ENCODE results near the gene ZNF319.
A peak's percentile ranks its signal among the peaks of the same experiment; 100 is the strongest.

ZNF319 gene

DNA sequence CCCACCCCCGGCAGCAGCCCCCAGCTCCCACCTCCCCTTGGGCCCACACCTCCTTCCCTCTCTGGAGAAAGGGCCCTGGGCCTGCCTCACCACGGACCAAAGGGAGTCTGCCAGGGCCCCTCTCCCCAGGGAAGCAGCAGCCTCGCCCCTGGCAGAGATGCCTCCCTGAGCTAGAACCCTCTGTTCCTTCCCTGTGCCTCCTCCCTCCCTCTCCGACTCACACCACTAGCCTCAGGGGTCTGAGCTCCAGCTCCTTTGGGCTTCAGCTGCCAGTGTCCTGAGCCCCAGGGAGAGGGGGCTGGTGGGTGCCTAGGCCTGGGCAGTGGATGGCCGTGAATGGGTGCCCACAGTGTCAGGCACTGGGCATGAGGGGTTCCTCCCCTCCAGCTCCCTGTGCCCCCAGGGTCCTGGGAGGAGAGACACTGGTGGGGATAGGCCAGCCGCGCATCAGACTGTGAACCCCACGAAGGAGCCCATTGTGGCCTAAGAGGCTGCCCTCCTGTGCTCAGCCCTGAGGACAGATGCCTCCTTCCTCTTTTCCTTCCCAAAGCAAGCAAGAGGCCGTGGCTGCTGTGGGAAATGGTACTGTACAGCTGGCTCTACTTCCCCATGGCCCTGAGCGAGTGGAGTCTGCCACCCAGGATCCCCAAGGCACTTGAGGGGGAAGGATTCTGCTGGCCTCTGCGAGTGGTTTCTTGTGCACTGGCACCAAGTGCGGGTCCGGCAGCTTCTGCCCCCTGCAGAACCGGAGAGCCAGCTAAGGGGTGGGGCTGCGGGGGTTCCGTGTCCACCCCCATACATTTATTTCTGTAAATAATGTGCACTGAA lies 45.8 kb upstream of the ZNF319 start:
- H3K27me3 Mint-ChIP-seq (ENCODE audit: low read depth) = peaks cover 3% of the 10 kb centered on the region
- no peak overlapping the region for H3K4me3 Mint-ChIP-seq
- H3K4me1 Mint-ChIP-seq = peaks cover 24% of the 10 kb centered on the region
- TF ChIP-seq, protein P1, sequence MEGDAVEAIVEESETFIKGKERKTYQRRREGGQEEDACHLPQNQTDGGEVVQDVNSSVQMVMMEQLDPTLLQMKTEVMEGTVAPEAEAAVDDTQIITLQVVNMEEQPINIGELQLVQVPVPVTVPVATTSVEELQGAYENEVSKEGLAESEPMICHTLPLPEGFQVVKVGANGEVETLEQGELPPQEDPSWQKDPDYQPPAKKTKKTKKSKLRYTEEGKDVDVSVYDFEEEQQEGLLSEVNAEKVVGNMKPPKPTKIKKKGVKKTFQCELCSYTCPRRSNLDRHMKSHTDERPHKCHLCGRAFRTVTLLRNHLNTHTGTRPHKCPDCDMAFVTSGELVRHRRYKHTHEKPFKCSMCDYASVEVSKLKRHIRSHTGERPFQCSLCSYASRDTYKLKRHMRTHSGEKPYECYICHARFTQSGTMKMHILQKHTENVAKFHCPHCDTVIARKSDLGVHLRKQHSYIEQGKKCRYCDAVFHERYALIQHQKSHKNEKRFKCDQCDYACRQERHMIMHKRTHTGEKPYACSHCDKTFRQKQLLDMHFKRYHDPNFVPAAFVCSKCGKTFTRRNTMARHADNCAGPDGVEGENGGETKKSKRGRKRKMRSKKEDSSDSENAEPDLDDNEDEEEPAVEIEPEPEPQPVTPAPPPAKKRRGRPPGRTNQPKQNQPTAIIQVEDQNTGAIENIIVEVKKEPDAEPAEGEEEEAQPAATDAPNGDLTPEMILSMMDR (IDR thresholded peaks at IDR 0.05; ENCODE audit: unreplicated experiment in 3 of 3) = no peak
- H3K27ac Mint-ChIP-seq = peak overlapping the region in 1 of 3 experiments; percentile 26
- no peaks in the 10 kb centered on the region for H3K9me3 Mint-ChIP-seq
- H3K36me3 Mint-ChIP-seq (ENCODE audit: low read depth) = no peaks in the 10 kb centered on the region

- H3K4me3 Mint-ChIP-seq = no peak overlapping the region
- H3K27me3 Mint-ChIP-seq (ENCODE audit: low read depth) = peaks cover 2% of the 10 kb centered on the region
- H3K9me3 Mint-ChIP-seq = no peaks in the 10 kb centered on the region
- no peaks in the 10 kb centered on the region for H3K36me3 Mint-ChIP-seq (ENCODE audit: low read depth)
- no peak overlapping the region for H3K27ac Mint-ChIP-seq
- peaks cover 16% of the 10 kb centered on the region for H3K4me1 Mint-ChIP-seq
- TF ChIP-seq, protein P1 (IDR thresholded peaks at IDR 0.05; ENCODE audit: unreplicated experiment in 3 of 3) = no peak
These were observed 44.6 kb upstream of the ZNF319 start for GRCh38 chr16:58045096-58045495.

GRCh38 chr16:58044266-58045019 lies 44.0 kb upstream of the ZNF319 start:
- no peak overlapping the region for H3K4me3 Mint-ChIP-seq
- peaks cover 11% of the 10 kb centered on the region for H3K4me1 Mint-ChIP-seq
- peaks cover 3% of the 10 kb centered on the region for H3K36me3 Mint-ChIP-seq (ENCODE audit: low read depth)
- no peak overlapping the region for H3K27ac Mint-ChIP-seq
- H3K27me3 Mint-ChIP-seq (ENCODE audit: low read depth) = no peaks in the 10 kb centered on the region
- no peaks in the 10 kb centered on the region for H3K9me3 Mint-ChIP-seq
- TF ChIP-seq, protein P1 (IDR thresholded peaks at IDR 0.05; ENCODE audit: unreplicated experiment in 3 of 3) = no peak

DNA sequence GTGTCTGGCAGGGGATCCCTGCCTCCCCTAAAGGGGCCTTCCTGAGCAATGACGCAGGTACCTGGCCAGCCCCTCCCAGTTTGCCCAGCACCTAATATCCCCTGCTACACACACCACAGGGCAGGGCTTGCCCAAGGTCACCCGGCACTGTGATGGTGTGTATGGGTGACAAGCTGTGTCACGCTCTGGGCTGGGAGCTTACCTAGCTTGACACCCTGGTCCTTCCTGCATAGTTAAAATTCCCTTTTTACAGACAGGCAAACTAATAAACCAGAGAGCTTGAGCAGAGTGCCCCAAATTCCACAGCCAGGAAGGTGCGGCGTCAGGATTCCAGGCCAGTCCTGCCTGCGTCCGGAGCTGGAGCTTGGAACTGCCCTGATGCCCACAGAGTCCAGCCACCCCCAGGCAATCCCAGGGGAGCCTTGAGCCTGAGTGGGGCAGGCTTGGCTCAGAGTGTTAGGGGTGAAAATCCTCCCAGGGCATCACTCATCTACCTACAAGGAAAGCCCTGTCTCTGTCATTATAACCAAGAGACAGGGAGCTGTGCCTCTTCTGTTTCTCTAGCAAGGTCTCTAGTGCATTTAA lies 43.2 kb upstream of the ZNF319 start:
- no peak overlapping the region for H3K27ac Mint-ChIP-seq
- peaks cover 7% of the 10 kb centered on the region for H3K4me1 Mint-ChIP-seq
- H3K27me3 Mint-ChIP-seq (ENCODE audit: low read depth) = no peaks in the 10 kb centered on the region
- H3K4me3 Mint-ChIP-seq = no peak overlapping the region
- TF ChIP-seq, protein P1 (IDR thresholded peaks at IDR 0.05; ENCODE audit: unreplicated experiment in 3 of 3) = no peak
- peaks cover 4% of the 10 kb centered on the region for H3K36me3 Mint-ChIP-seq (ENCODE audit: low read depth)
- H3K9me3 Mint-ChIP-seq = no peaks in the 10 kb centered on the region

GRCh38 chr16:58042886-58043515 lies 42.5 kb upstream of the ZNF319 start:
- no peak overlapping the region for H3K4me3 Mint-ChIP-seq
- H3K9me3 Mint-ChIP-seq = no peaks in the 10 kb centered on the region
- no peaks in the 10 kb centered on the region for H3K27me3 Mint-ChIP-seq (ENCODE audit: low read depth)
- peaks cover under 1% of the 10 kb centered on the region for H3K4me1 Mint-ChIP-seq
- no peak overlapping the region for H3K27ac Mint-ChIP-seq
- TF ChIP-seq, protein P1 (IDR thresholded peaks at IDR 0.05; ENCODE audit: unreplicated experiment in 3 of 3) = no peak
- peaks cover 4% of the 10 kb centered on the region for H3K36me3 Mint-ChIP-seq (ENCODE audit: low read depth)

All from nephron (organoid).